Cardiac septum (tissue), 1 donor: ENCODE results near the gene MAP3K1. TPM values are rescaled to one million over a fixed set of nuclear protein-coding genes. Genes with fewer than 3 reads are reported as not detected.
A peak's percentile ranks its signal among the peaks of the same experiment; 100 is the strongest.
"Not testable (repeated sequence)": the region's sequence is repeated elsewhere in the genome, so short reads cannot be mapped to it uniquely, and the experiment has no call there.

Experiments
- DNase-seq: peaks from one replicate; pipeline ENCODE4 v3.0.0-alpha.2; 2020; ENCODE audit warnings: low spot score
- intact Hi-C: fragments of 100-400 bp; cut with DNase I; formaldehyde crosslinking; loops from one replicate; pipeline ENCODE4 v1.14.0; 2022
- long read RNA-seq: library from polyadenylated mRNA; unstranded; transcript quantifications from one replicate; pipeline ENCODE4 v2.0.0, GENCODE V29; 2021
- total RNA-seq: library from RNA; stranded (reverse); fragmentation: NEBNext Ultra II Directional; extraction: Animal tissue kit (Norgen Biotek cat#: 25700); gene quantifications from one replicate; pipeline ENCODE4 v1.2.1, GENCODE V29; 2021
- donor health status: DM: no; HTN: no; CAD: no.

MAP3K1 gene
- total RNA-seq = 6.8 TPM
- long read RNA-seq, full-length matches to known transcripts = 2 of 4 reads
- long read RNA-seq, partial matches to known transcripts = 1 of 4 reads
- long read RNA-seq, other reads (novel, unspliced or antisense) = 1 of 4 reads

GRCh38 chr5:56814963-56815657, at the start of gene MAP3K1:
MAP3K1 (plus strand) TSS chr5:56815549; CDS start chr5:56815574, 25 bp downstream.
- intact Hi-C loops = loop anchor here (1.0 to 5.0 kb wide), 3 partner anchors 118 to 334 kb away; no protein-coding TSS in a partner anchor
- DNase-seq = peak; percentile 90

- intact Hi-C loops = no loop called here
- DNase-seq = no peak
These were observed 48.4 kb upstream of the MAP3K1 start for GRCh38 chr5:56766926-56767325.

GRCh38 chr5:56769875-56770604, 45.3 kb upstream of the MAP3K1 start:
- intact Hi-C loops = no loop called here
- DNase-seq = no peak

GRCh38 chr5:56772767-56773166, 42.6 kb upstream of the MAP3K1 start:
- DNase-seq = no peak
- intact Hi-C loops = no loop called here

- DNase-seq = no peak
- intact Hi-C loops = no loop called here
These were observed 40.4 kb upstream of the MAP3K1 start for GRCh38 chr5:56774957-56775356.

GRCh38 chr5:56776212-56776846, 39.0 kb upstream of the MAP3K1 start:
- DNase-seq, intact Hi-C loops: not testable (repeated sequence)

GRCh38 chr5:56783261-56783660, 32.1 kb upstream of the MAP3K1 start:
- no peak for DNase-seq
- intact Hi-C loops = no loop called here

GRCh38 chr5:56786346-56786745, 29.0 kb upstream of the MAP3K1 start:
- no peak for DNase-seq
- intact Hi-C loops = no loop called here

- DNase-seq = no peak
- intact Hi-C loops = no loop called here
These were observed 24.0 kb upstream of the MAP3K1 start for GRCh38 chr5:56791396-56791795.

- intact Hi-C loops = no loop called here
- DNase-seq = no peak
These were observed 16.8 kb upstream of the MAP3K1 start for GRCh38 chr5:56798521-56798920.

GRCh38 chr5:56800186-56800585, 15.2 kb upstream of the MAP3K1 start:
- DNase-seq = no peak
- intact Hi-C loops = no loop called here

- intact Hi-C loops = no loop called here
- DNase-seq = no peak
These were observed 14.1 kb upstream of the MAP3K1 start for GRCh38 chr5:56801256-56801655.

- intact Hi-C loops = no loop called here
These were observed 13.1 kb upstream of the MAP3K1 start for GRCh38 chr5:56802205-56802604.

GRCh38 chr5:56803025-56803424, 12.3 kb upstream of the MAP3K1 start:
- no peak for DNase-seq
- intact Hi-C loops = no loop called here

More at GRCh38 chr5:56802205-56802604, 13.1 kb upstream of the MAP3K1 start:
- DNase-seq = no peak

- DNase-seq = no peak
- intact Hi-C loops = no loop called here
These were observed 11.5 kb upstream of the MAP3K1 start for GRCh38 chr5:56803894-56804293.

- intact Hi-C loops = loop anchor here (5.0 kb wide), 1 partner anchor 45 kb away; no protein-coding TSS in a partner anchor
These were observed 7.7 kb upstream of the MAP3K1 start for GRCh38 chr5:56807679-56808078.

GRCh38 chr5:56808211-56808610, 7.1 kb upstream of the MAP3K1 start:
- intact Hi-C loops = loop anchor here (5.0 kb wide), 1 partner anchor 46 kb away; no protein-coding TSS in a partner anchor
- DNase-seq = no peak

More at GRCh38 chr5:56807679-56808078, 7.7 kb upstream of the MAP3K1 start:
- no peak for DNase-seq

GRCh38 chr5:56810826-56811225, 4.5 kb upstream of the MAP3K1 start:
- intact Hi-C loops = no loop called here

GRCh38 chr5:56812110-56812509, 3.2 kb upstream of the MAP3K1 start:
- DNase-seq = no peak
- intact Hi-C loops = no loop called here

More at GRCh38 chr5:56810826-56811225, 4.5 kb upstream of the MAP3K1 start:
- DNase-seq = no peak

GRCh38 chr5:56813302-56813701, 2.0 kb upstream of the MAP3K1 start:
- intact Hi-C loops = no loop called here
- DNase-seq = no peak
